Measurements from ENCODE around the gene NARS2.

DNA sequence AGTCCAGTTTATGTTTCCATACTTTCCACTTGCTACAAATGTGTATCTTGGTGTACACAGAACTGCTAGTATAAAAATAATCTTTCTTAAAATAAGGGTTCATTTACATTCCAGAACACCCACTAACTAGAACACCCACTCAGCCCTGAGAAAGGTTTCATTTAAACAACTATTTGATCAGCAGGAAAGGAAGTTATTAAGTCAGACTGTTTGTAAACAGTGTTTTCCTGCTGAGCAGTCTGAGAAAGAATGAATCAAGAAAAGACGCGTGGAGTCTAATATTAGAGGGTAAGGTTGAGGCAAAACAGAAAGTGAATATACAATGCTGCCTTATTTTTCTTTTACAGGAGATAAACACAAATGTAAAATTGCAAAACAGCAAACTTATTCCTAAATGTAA, 32.7 kb downstream of the NARS2 start:
- TF ChIP-seq, protein P1, sequence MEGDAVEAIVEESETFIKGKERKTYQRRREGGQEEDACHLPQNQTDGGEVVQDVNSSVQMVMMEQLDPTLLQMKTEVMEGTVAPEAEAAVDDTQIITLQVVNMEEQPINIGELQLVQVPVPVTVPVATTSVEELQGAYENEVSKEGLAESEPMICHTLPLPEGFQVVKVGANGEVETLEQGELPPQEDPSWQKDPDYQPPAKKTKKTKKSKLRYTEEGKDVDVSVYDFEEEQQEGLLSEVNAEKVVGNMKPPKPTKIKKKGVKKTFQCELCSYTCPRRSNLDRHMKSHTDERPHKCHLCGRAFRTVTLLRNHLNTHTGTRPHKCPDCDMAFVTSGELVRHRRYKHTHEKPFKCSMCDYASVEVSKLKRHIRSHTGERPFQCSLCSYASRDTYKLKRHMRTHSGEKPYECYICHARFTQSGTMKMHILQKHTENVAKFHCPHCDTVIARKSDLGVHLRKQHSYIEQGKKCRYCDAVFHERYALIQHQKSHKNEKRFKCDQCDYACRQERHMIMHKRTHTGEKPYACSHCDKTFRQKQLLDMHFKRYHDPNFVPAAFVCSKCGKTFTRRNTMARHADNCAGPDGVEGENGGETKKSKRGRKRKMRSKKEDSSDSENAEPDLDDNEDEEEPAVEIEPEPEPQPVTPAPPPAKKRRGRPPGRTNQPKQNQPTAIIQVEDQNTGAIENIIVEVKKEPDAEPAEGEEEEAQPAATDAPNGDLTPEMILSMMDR (IDR thresholded peaks at IDR 0.05; ENCODE audit: low read depth, low read length, poor library complexity, severe bottlenecking): no peak
- TF ChIP-seq EZH2phosphoT487 (IDR thresholded peaks at IDR 0.05; ENCODE audit: borderline replicate concordance, low read length): no peak
